KMS-11 (cell line): ENCODE measurements around the gene CA9.

ENCODE experiments used
- H2AFZ ChIP-seq: fragments of 200-600 bp; sonication (generic); 2 replicates; pipeline ENCODE4 v1.6.1; 2016; ENCODE audit warnings: antibody characterized with exemption, mixed run types, low read depth
- H3K27ac ChIP-seq: fragments of 200-600 bp; sonication (generic); 2 replicates; pipeline ENCODE4 v1.6.1; 2016; ENCODE audit warnings: mild to moderate bottlenecking, mixed run types
- H3K27me3 ChIP-seq: fragments of 200-600 bp; sonication (generic); 2 replicates; pipeline ENCODE4 v1.6.1; 2017; ENCODE audit warnings: mild to moderate bottlenecking, low read depth, mixed run types, moderate library complexity; ENCODE audit not compliant: insufficient read depth
- H3K36me3 ChIP-seq: fragments of 200-600 bp; sonication (generic); 2 replicates; pipeline ENCODE4 v1.6.1; 2017; ENCODE audit warnings: mild to moderate bottlenecking, mixed run types; ENCODE audit not compliant: insufficient read depth
- H3K4me1 ChIP-seq: fragments of 200-600 bp; sonication (generic); 2 replicates; pipeline ENCODE4 v1.6.1; 2016; ENCODE audit warnings: mild to moderate bottlenecking, low read depth, mixed run types; ENCODE audit not compliant: poor library complexity, severe bottlenecking
- H3K4me2 ChIP-seq: fragments of 200-600 bp; sonication (generic); 2 replicates; pipeline ENCODE4 v1.7.0; 2016; ENCODE audit warnings: mild to moderate bottlenecking, mixed run types
- H3K4me3 ChIP-seq: fragments of 200-600 bp; sonication (generic); IDR thresholded peaks from 2 replicates; pipeline ENCODE4 v1.6.1; 2017; ENCODE audit warnings: low read depth, low read length, mixed read lengths; ENCODE audit not compliant: insufficient read depth
- H3K79me2 ChIP-seq: fragments of 200-600 bp; sonication (generic); 2 replicates; pipeline ENCODE4 v1.6.1; 2016; ENCODE audit warnings: low read depth, mixed run types; ENCODE audit not compliant: insufficient read depth
- H3K9ac ChIP-seq: fragments of 200-600 bp; sonication (generic); 2 replicates; pipeline ENCODE4 v1.6.1; 2016; ENCODE audit warnings: mild to moderate bottlenecking, mixed run types
- H4K20me1 ChIP-seq: fragments of 200-600 bp; sonication (generic); 2 replicates; pipeline ENCODE4 v1.6.1; 2016; ENCODE audit warnings: mild to moderate bottlenecking, mixed run types; ENCODE audit not compliant: insufficient read depth
- TF ChIP-seq, protein P1 (sequence below): fragments of 200-600 bp; sonication (generic); conservative IDR thresholded peaks from 2 replicates; pipeline ENCODE4 v1.6.1; 2017; ENCODE audit warnings: low read depth, mild to moderate bottlenecking, antibody characterized with exemption, low read length, moderate library complexity, mixed read lengths

The CA9 gene

DNA sequence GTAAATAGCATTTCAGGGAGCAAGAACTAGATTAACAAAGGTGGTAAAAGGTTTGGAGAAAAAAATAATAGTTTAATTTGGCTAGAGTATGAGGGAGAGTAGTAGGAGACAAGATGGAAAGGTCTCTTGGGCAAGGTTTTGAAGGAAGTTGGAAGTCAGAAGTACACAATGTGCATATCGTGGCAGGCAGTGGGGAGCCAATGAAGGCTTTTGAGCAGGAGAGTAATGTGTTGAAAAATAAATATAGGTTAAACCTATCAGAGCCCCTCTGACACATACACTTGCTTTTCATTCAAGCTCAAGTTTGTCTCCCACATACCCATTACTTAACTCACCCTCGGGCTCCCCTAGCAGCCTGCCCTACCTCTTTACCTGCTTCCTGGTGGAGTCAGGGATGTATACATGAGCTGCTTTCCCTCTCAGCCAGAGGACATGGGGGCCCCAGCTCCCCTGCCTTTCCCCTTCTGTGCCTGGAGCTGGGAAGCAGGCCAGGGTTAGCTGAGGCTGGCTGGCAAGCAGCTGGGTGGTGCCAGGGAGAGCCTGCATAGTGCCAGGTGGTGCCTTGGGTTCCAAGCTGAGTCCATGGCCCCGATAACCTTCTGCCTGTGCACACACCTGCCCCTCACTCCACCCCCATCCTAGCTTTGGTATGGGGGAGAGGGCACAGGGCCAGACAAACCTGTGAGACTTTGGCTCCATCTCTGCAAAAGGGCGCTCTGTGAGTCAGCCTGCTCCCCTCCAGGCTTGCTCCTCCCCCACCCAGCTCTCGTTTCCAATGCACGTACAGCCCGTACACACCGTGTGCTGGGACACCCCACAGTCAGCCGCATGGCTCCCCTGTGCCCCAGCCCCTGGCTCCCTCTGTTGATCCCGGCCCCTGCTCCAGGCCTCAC is at the start of gene CA9:
TSS of gene CA9 (plus strand) at position 797 of the 893 bp plus-strand sequence. CDS start at position 829, 32 bp downstream.
- Histone ChIP-seq H3K79me2 (no peaks in the 10 kb centered on the region), H3K27ac (no peak within 1 kb of the TSS), H3K4me1 (no peaks in the 10 kb centered on the region), H4K20me1 (no peaks in the 10 kb centered on the region), H2AFZ (no peak within 1 kb of the TSS), H3K36me3 (no peaks in the 10 kb centered on the region), H3K4me2 (no peak within 1 kb of the TSS), H3K27me3 (no peaks in the 10 kb centered on the region), H3K9ac (no peak within 1 kb of the TSS), H3K4me3 (no peak within 1 kb of the TSS)
- TF ChIP-seq, protein P1, sequence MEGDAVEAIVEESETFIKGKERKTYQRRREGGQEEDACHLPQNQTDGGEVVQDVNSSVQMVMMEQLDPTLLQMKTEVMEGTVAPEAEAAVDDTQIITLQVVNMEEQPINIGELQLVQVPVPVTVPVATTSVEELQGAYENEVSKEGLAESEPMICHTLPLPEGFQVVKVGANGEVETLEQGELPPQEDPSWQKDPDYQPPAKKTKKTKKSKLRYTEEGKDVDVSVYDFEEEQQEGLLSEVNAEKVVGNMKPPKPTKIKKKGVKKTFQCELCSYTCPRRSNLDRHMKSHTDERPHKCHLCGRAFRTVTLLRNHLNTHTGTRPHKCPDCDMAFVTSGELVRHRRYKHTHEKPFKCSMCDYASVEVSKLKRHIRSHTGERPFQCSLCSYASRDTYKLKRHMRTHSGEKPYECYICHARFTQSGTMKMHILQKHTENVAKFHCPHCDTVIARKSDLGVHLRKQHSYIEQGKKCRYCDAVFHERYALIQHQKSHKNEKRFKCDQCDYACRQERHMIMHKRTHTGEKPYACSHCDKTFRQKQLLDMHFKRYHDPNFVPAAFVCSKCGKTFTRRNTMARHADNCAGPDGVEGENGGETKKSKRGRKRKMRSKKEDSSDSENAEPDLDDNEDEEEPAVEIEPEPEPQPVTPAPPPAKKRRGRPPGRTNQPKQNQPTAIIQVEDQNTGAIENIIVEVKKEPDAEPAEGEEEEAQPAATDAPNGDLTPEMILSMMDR, result no peak

DNA sequence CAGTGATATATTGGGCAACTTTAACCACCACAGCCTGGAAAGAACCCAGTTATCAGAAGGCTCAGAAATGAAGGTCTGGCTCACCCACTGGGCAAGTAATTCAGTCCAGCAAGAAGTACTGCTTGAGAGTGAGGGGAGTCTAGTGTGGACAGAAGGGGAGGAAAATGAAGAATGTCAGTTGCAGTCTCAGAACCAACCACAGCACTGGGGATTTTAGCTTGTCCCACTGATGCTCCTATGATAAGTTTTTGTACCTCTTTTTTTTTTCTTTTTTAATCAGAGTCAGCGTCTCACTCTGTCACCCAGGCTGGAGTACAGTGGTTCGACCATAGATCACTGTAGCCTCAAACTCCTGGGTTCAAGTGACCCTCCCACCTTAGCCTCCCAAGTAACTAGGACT is 46.2 kb upstream of the CA9 start:
- Histone ChIP-seq H3K79me2 (no peaks in the 10 kb centered on the region), H3K4me3 (no peak overlapping the region), H3K4me2 (no peak overlapping the region), H4K20me1 (no peaks in the 10 kb centered on the region), H3K27me3 (no peaks in the 10 kb centered on the region), H3K36me3 (no peaks in the 10 kb centered on the region), H3K27ac (no peak overlapping the region), H3K4me1 (no peaks in the 10 kb centered on the region), H3K9ac (no peak overlapping the region), H2AFZ (no peak overlapping the region)
- TF ChIP-seq, protein P1, result no peak

- TF ChIP-seq, protein P1, result no peak
- Histone ChIP-seq H2AFZ (no peak overlapping the region), H3K4me1 (no peaks in the 10 kb centered on the region), H3K4me3 (no peak overlapping the region), H3K4me2 (no peak overlapping the region), H3K36me3 (no peaks in the 10 kb centered on the region), H3K27ac (no peak overlapping the region), H3K9ac (no peak overlapping the region), H4K20me1 (no peaks in the 10 kb centered on the region), H3K27me3 (no peaks in the 10 kb centered on the region), H3K79me2 (no peaks in the 10 kb centered on the region)
These were observed 45.2 kb upstream of the CA9 start for GRCh38 chr9:35628389-35628991.

- H2AFZ ChIP-seq, result no peak overlapping the region
- TF ChIP-seq, protein P1, result no peak
These were observed 44.1 kb upstream of the CA9 start for GRCh38 chr9:35629597-35629996.

More at GRCh38 chr9:35629597-35629996, 44.1 kb upstream of the CA9 start:
- no peak overlapping the region for H3K4me3 ChIP-seq
- no peak overlapping the region for H3K9ac ChIP-seq
- no peaks in the 10 kb centered on the region for H3K27me3 ChIP-seq
- H3K27ac ChIP-seq, result no peak overlapping the region
- H4K20me1 ChIP-seq, result no peaks in the 10 kb centered on the region
- no peaks in the 10 kb centered on the region for H3K79me2 ChIP-seq
- H3K4me1 ChIP-seq, result no peaks in the 10 kb centered on the region
- no peak overlapping the region for H3K4me2 ChIP-seq
- H3K36me3 ChIP-seq, result no peaks in the 10 kb centered on the region
